ENCODE results near the gene NDUFAF3. TPM values are rescaled to one million over a fixed set of nuclear protein-coding genes. Genes with fewer than 3 reads are reported as not detected.

Gene NDUFAF3
- polyA plus RNA-seq, 1 of the 3 experiments (the other 2 are of a cell fraction): 104 TPM

- POLR2A ChIA-PET: interaction anchor here (0.5 to 4.4 kb wide), 14 partner anchors 9 to 343 kb away, joined by 3 to 80 read pairs (median 7); partner anchors contain the start of genes DALRD3, IMPDH2, NDUFAF3 and QRICH1
- 7% methylated on average over 7 of the region's 32 CpGs for WGBS (ENCODE audit: low lambda C conversion rate)
Measured at GRCh38 chr3:49006408-49007067, 15.4 kb upstream of the NDUFAF3 start.

More at GRCh38 chr3:49006408-49007067, 15.4 kb upstream of the NDUFAF3 start:
- peak overlapping the region; percentile 100 for H3K9ac ChIP-seq
- DNase-seq: peak; percentile 49
- H3K4me1 ChIP-seq (ENCODE audit: control insufficient read depth in 1 of 2, insufficient read depth in 2 of 2, low read depth in 1 of 2, low read length in 1 of 2): peaks cover 0 to 21% of the 10 kb centered on the region in 2 experiments; a peak in 2 of 4 replicates
- H3K9me2 ChIP-seq: no peaks in the 10 kb centered on the region
- peaks cover 3% of the 10 kb centered on the region for H3F3A ChIP-seq (replicated peaks; ENCODE audit: insufficient read depth)
- peak overlapping the region; percentile 78 to 97 for H3K4me3 ChIP-seq (ENCODE audit: low read depth in 2 of 2, low read length in 1 of 2)
- H4K20me1 ChIP-seq (ENCODE audit: insufficient read depth): peaks cover 34% of the 10 kb centered on the region
- H3K9me3 ChIP-seq: no peaks in the 10 kb centered on the region
- peaks cover 3 to 4% of the 10 kb centered on the region in 2 experiments for H3K36me3 ChIP-seq (replicated peaks in 1 of 2; ENCODE audit: control insufficient read depth in 1 of 2, insufficient read depth in 2 of 2, low read length in 1 of 2)
- peak overlapping the region; percentile 100 for H3K4me2 ChIP-seq
- TF ChIP-seq TCF12 (IDR thresholded peaks at IDR 0.05) (no peak), SMC3 (IDR thresholded peaks at IDR 0.05; ENCODE audit: low read depth, low read length) (no peak), REST (IDR thresholded peaks at IDR 0.05; ENCODE audit: low read depth, low read length) (no peak), NRF1 (IDR thresholded peaks at IDR 0.05; ENCODE audit: low read depth, low read length) (no peak), RFX5 (IDR thresholded peaks at IDR 0.05; ENCODE audit: low read length) (no peak), USF1 (IDR thresholded peaks at IDR 0.05; ENCODE audit: borderline replicate concordance, low read depth) (no peak)
- CTCF ChIA-PET: interaction anchor here (0.8 to 4.4 kb wide), 11 partner anchors 8 to 323 kb away, joined by 3 to 39 read pairs (median 9); partner anchors contain the start of genes DALRD3, IMPDH2, NDUFAF3 and P4HTM
- H2AFZ ChIP-seq (ENCODE audit: low read depth): peak overlapping the region; percentile 77
- no peaks in the 10 kb centered on the region for H3K27me3 ChIP-seq (ENCODE audit: insufficient read depth)
- H3K27ac ChIP-seq (ENCODE audit: low read depth in 2 of 2, low read length in 1 of 2): peak overlapping the region; percentile 92 to 96
- peaks cover 52% of the 10 kb centered on the region for H3K79me2 ChIP-seq (ENCODE audit: insufficient read depth)

Data from SK-N-SH (cell line).